Right lung (tissue), 5 donors: ENCODE results near the gene ICAM3. TPM values are rescaled to one million over a fixed set of nuclear protein-coding genes. Genes with fewer than 3 reads are reported as not detected.
"Not testable (repeated sequence)": the region's sequence is repeated elsewhere in the genome, so short reads cannot be mapped to it uniquely, and the experiment has no call there.

Experiments used
- DNase-seq, 2 donors: peaks; one replicate each; pipeline ENCODE4 v3.0.0-alpha.2; 2013
- polyA plus RNA-seq, 5 donors: library from polyadenylated mRNA; unstranded; fragments of 120-200 nt; gene quantifications; one replicate each; pipeline versions ENCODE4 v1.2.1 to v1.2.3, GENCODE V29; 2013; ENCODE audit warnings: inconsistent platforms in 1 of 5, low replicate concordance in 1 of 5; ENCODE audit not compliant: insufficient read length in 5 of 5, insufficient read depth in 1 of 5

The ICAM3 gene
- polyA plus RNA-seq, 5 donors: 9.3 to 17.6 (median 10.6) TPM

DNA sequence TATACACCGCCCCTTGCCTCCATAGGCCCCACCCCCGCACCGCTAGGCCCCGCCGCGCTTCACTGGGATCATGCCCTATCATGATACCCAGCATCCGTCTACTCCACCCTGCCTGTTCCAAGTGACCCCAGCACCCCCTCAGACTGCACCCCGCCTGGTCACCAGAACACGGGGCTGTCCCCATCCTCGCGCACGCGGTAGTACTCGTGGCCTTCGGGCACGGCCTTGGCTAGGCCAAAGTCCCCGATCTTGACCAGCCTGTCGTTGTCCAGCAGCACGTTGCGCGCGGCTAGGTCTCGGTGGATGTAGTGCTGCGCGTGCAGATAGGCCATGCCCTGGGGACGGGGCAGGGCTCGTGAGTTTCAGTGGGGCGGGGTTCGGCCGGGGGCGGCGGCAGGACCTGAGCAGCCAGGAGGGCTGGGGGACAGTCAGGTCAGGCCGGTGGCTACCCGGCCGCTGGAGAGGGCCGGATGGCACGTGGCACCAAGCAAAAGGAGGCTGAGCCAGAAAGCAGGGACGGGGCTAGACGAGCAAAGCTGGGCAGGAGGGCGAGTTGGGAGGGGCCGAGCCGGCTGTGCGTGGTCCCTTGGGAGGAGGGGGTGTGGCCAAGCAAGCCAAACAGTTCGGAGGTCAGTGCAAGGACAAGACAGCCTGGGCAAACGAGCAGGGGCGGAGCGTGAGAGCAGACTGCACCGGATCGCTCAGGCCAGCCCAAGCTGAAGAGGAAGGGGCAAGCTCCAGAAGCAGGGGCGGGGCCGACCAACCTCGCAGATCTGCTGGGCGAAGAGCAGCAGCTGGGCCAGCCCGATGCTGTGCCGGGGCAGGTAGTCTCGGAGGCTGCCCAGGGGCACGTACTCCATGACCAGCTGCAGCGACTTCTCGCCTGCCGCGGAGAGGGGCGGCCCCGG lies 13.6 kb upstream of the ICAM3 start:
- peak; percentile 32 to 40 for DNase-seq

GRCh38 chr19:10346509-10346908 lies 7.1 kb upstream of the ICAM3 start:
- DNase-seq: no peak

GRCh38 chr19:10344780-10345179 lies 5.4 kb upstream of the ICAM3 start:
- no peak for DNase-seq

- DNase-seq: no peak
Observed at GRCh38 chr19:10343495-10343894, 4.1 kb upstream of the ICAM3 start.

DNA sequence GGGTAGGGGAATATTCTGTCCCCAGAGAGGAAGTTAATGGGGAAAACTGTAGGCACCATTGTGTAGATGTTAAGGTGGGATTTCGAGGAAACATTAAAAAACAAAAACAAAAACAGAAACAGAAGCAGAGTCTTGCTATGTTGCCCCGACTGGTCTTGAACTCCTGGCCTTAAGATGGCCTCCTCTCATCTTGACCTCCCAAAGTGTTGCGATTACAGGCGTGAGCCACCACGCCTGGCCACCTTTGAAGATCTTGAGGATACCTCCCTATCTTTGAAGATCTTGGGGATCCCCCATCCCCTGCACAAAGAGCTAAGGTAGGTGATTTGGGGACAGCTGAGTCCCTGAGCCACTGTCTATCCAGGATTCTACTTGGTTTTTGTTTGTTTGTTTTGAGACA lies 553 bp upstream of the ICAM3 start:
- DNase-seq: no peak

DNA sequence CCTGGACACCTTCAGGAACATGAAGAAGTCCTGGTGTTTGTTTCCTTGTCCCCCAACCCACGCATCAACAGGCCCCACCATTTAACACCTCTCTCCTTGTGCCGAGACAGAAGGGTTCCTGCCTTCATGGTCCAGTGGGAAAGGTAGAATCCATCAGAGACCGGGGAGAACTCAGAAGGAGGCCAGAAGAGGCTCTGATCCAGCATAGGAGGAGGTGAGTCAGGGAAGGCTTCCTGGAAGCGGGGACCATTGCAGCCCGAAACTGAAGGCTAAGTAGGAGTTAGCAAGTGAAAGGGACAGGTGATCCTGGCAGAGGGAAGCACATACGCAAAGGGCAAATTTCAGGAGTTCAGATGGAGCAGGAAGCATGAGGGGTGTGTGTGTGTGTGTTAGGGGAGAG lies 484 bp downstream of the ICAM3 start:
- no peak for DNase-seq

DNA sequence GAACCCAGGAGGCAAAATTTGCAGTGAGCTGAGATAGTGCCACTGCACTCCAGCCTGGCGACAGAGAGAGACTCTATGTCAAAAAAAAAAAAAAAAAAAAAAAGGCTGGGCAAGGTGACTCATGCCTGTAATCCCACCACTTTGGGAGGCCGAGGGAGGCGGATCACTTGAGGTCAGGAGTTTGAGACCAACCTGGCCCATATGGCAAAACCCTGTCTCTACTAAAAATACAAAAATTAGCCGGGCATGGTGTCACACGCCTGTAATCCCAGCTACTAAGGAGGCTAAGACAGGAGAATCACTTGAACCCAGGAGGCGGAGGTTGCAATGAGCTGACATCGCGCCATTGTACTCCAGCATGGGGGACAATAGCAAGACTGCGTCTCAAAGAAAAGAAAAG lies 2.7 kb downstream of the ICAM3 start:
- DNase-seq: not testable (repeated sequence)

- DNase-seq: no peak
Observed at GRCh38 chr19:10335352-10335985, 4.0 kb downstream of the ICAM3 start.

GRCh38 chr19:10334588-10335351 lies 4.7 kb downstream of the ICAM3 start:
- DNase-seq: peak; percentile 90 to 91

GRCh38 chr19:10333758-10334587 lies 5.5 kb downstream of the ICAM3 start:
- DNase-seq: no peak

- peak; percentile 96 to 97 for DNase-seq
Observed at GRCh38 chr19:10332965-10333757, 6.3 kb downstream of the ICAM3 start, which contains the start of gene RAVER1. RAVER1 (minus strand) TSS chr19:10333529; CDS start chr19:10333507, 22 bp downstream.

DNA sequence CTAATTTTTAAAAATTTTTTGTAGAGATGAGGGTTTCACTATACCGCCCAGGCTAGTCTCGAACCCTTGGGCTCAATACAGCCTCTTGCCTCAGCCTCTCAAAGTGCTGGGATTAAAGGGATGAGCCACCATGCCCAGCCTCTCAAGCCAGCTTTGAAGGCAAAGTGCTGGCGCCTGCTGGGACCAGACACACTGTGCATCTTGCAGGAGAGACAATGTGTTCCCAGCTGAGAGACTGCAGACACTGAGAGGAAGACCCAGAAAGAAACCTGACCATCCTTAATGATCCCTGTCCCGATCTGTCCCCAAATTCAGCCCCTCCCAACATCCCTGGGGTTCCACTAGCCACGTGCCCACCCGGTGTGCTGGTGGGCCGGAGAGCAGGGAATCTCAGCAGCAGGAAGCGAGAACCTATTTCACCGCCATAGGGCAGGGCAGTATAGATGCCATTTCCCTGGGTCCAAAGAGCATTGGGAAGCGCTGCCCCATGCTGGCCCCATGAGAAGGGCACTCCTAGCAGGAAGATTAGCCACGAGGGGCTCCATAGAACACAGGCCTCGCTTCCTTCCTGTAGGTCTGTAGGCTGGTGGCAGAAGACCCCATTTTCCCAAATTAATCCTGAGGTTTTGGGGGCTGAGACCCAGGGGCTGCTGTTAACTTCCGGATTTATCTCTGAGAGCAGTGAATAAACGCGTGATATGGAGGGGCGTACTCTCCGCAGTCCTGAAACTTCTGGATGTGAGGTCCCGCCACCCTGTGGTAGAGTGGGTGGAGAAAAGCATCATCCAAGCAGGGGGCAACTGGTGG lies 7.1 kb downstream of the ICAM3 start:
- DNase-seq: no peak

DNA sequence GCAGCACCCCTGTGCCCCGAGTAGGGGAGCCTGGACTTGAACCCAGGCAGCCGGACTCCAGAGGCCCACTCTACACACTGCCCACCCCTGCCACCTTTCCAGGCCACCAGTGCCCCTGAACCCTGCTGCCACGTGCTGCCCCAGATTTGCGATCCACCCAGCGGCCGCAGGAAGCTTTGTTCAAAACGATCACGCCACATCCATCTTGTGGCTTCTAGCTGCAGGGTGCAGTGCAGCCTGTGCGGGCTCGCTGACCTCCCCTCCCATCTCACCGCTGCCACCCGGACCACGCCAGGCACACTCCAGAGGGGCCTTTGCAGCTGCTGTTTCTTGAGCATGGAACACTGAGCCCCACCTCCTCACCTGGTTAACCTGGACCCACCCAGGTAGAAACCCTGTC lies 9.9 kb downstream of the ICAM3 start:
- no peak for DNase-seq

DNA sequence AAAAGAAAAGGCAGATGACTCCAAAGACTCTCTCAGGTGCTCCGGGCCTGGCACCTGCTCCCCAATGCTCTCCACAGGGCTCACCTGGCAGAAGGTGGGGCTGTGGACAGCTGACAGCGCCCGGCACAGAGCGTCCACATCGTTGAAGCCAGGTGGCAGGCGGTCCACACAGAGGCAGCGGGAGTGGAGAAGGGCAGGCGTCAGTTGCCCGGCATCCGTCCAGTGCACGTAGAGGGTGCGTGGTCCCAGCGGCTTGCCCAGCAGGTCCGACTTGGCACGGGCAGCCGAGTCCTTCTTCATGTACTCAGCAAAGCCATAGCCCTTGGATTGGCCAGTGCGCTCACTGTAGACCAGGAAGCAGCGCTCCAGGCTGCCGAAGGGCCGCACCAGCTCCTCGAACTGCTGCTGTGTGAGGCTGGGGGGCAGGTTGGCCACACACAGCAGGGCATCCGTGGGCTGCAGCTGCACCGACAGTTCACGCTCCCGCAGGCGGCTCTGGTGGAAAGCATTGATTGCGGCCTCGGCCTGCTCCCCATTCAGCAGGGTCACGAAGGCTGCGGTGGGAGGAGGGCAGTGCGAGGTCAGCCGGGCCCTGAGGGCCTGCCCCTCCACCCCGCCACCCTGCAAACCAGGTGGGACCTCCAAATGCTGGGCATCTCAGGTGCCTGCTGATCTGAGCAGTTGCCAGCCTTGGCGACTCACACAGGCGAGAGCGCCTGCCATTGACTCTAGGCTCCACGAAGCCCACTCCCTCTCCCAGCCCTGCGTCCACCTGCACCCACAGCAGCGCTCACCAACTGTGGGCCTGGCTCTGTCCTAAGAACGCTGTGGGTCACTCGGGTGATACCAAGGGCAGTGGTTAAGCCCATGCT lies 10.6 kb downstream of the ICAM3 start:
- DNase-seq: no peak

GRCh38 chr19:10327793-10328192 lies 11.6 kb downstream of the ICAM3 start:
- DNase-seq: no peak

DNA sequence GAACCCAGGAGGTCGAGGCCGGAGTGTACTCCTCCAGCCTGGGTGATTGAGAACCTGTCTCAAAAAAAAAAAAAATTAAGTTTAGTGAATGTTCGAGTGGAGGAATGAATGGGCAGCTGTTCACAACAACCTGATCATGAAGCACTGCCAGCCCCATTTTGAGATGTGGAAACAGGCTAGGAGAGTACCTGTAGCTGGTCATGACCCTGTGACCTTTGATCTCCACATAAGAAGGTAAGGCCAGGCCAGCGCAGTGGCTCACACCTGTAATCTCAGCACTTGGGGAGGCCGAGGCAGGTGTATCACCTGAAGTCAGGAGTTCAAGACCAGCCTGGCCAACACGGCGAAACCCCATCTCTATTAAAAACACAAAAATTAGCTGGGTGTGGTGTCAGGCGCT lies 13.7 kb downstream of the ICAM3 start:
- DNase-seq: no peak

- DNase-seq: no peak
Observed at GRCh38 chr19:10321874-10322835, 17.3 kb downstream of the ICAM3 start.
